ENCODE data around the gene GOLT1A.

The GOLT1A gene

GRCh38 chr1:204180133-204180532 is 33.7 kb downstream of the GOLT1A start:
- TF ChIP-seq CTCF (IDR thresholded peaks at IDR 0.05; ENCODE audit: control insufficient read depth, extremely low read depth, insufficient read depth) = no peak
- no peak overlapping the region for H3K4me3 ChIP-seq (ENCODE audit: low read depth, low read length)
- no peak for DNase-seq (ENCODE audit: low read depth)

- no peak overlapping the region for H3K4me3 ChIP-seq (ENCODE audit: low read depth, low read length)
- TF ChIP-seq CTCF (IDR thresholded peaks at IDR 0.05; ENCODE audit: control insufficient read depth, extremely low read depth, insufficient read depth) = no peak
- DNase-seq (ENCODE audit: low read depth) = no peak
Observed at GRCh38 chr1:204178487-204179281, 35.1 kb downstream of the GOLT1A start.

- DNase-seq (ENCODE audit: low read depth) = no peak
- no peak overlapping the region for H3K4me3 ChIP-seq (ENCODE audit: low read depth, low read length)
- TF ChIP-seq CTCF (IDR thresholded peaks at IDR 0.05; ENCODE audit: control insufficient read depth, extremely low read depth, insufficient read depth) = no peak
Observed at GRCh38 chr1:204177133-204177532, 36.7 kb downstream of the GOLT1A start.

GRCh38 chr1:204176049-204176448 is 37.7 kb downstream of the GOLT1A start:
- no peak for TF ChIP-seq CTCF (IDR thresholded peaks at IDR 0.05; ENCODE audit: control insufficient read depth, extremely low read depth, insufficient read depth)
- no peak for DNase-seq (ENCODE audit: low read depth)

GRCh38 chr1:204174958-204175357 is 38.8 kb downstream of the GOLT1A start:
- no peak for DNase-seq (ENCODE audit: low read depth)
- no peak for TF ChIP-seq CTCF (IDR thresholded peaks at IDR 0.05; ENCODE audit: control insufficient read depth, extremely low read depth, insufficient read depth)
- H3K4me3 ChIP-seq (ENCODE audit: low read depth, low read length) = no peak overlapping the region

More at GRCh38 chr1:204176049-204176448, 37.7 kb downstream of the GOLT1A start:
- no peak overlapping the region for H3K4me3 ChIP-seq (ENCODE audit: low read depth, low read length)

- no peak for DNase-seq (ENCODE audit: low read depth)
- no peak overlapping the region for H3K4me3 ChIP-seq (ENCODE audit: low read depth, low read length)
- TF ChIP-seq CTCF (IDR thresholded peaks at IDR 0.05; ENCODE audit: control insufficient read depth, extremely low read depth, insufficient read depth) = no peak
Observed at GRCh38 chr1:204172404-204173029, 41.3 kb downstream of the GOLT1A start.

Measured in LNCaP clone FGC (cell line).